ENCODE results near the gene CUL5.

CUL5 gene

GRCh38 chr11:108008656-108009496, at the start of gene CUL5:
CUL5 (plus strand) TSS chr11:108008898; CDS start chr11:108009349, 451 bp downstream.
- DNase-seq (ENCODE audit: low read depth): peak; percentile 76

- no peak for DNase-seq (ENCODE audit: low read depth)
Measured at GRCh38 chr11:107961480-107961879, 47.2 kb upstream of the CUL5 start.

- no peak for DNase-seq (ENCODE audit: low read depth)
Measured at GRCh38 chr11:107962181-107962580, 46.5 kb upstream of the CUL5 start.

GRCh38 chr11:107963091-107963490, 45.6 kb upstream of the CUL5 start:
- DNase-seq (ENCODE audit: low read depth): no peak

GRCh38 chr11:107969219-107969618, 39.5 kb upstream of the CUL5 start:
- no peak for DNase-seq (ENCODE audit: low read depth)

GRCh38 chr11:107970049-107970448, 38.6 kb upstream of the CUL5 start:
- DNase-seq (ENCODE audit: low read depth): no peak

GRCh38 chr11:107973641-107974040, 35.1 kb upstream of the CUL5 start:
- no peak for DNase-seq (ENCODE audit: low read depth)

- DNase-seq (ENCODE audit: low read depth): no peak
Measured at GRCh38 chr11:107988397-107989158, 20.1 kb upstream of the CUL5 start.

GRCh38 chr11:107991868-107992414, 16.8 kb upstream of the CUL5 start:
- DNase-seq (ENCODE audit: low read depth): no peak

GRCh38 chr11:107996006-107996776, 12.5 kb upstream of the CUL5 start:
- DNase-seq (ENCODE audit: low read depth): no peak

GRCh38 chr11:107998761-107999160, 9.9 kb upstream of the CUL5 start:
- no peak for DNase-seq (ENCODE audit: low read depth)

GRCh38 chr11:107999759-108000455, 8.8 kb upstream of the CUL5 start:
- no peak for DNase-seq (ENCODE audit: low read depth)

GRCh38 chr11:108002476-108002875, 6.2 kb upstream of the CUL5 start:
- no peak for DNase-seq (ENCODE audit: low read depth)

- no peak for DNase-seq (ENCODE audit: low read depth)
Measured at GRCh38 chr11:108003623-108004022, 5.1 kb upstream of the CUL5 start.

GRCh38 chr11:108007819-108008218, 879 bp upstream of the CUL5 start:
- no peak for DNase-seq (ENCODE audit: low read depth)

GRCh38 chr11:108009497-108010370, 1.0 kb downstream of the CUL5 start:
- DNase-seq (ENCODE audit: low read depth): no peak

GRCh38 chr11:108012139-108012725, 3.5 kb downstream of the CUL5 start:
- DNase-seq (ENCODE audit: low read depth): no peak

- no peak for DNase-seq (ENCODE audit: low read depth)
Measured at GRCh38 chr11:108016647-108017046, 7.9 kb downstream of the CUL5 start.

GRCh38 chr11:108018708-108019107, 10.0 kb downstream of the CUL5 start:
- no peak for DNase-seq (ENCODE audit: low read depth)

- no peak for DNase-seq (ENCODE audit: low read depth)
Measured at GRCh38 chr11:108019870-108020540, 11.3 kb downstream of the CUL5 start.
